HepG2 (cell line): ENCODE results near the gene DKKL1.

Experiments used
- MEIS2 ChIP-seq: sonication (generic); formaldehyde crosslinking; IDR thresholded peaks from 2 replicates; pipeline ENCODE4 v1.9.0; 2021; ENCODE audit warnings: mild to moderate bottlenecking, missing genetic modification reagents
- NKX3-1 ChIP-seq: sonication (generic); formaldehyde crosslinking; IDR thresholded peaks from 2 replicates; pipeline ENCODE4 v1.5.0; 2020; ENCODE audit warnings: missing genetic modification reagents
- ZBTB8A ChIP-seq: sonication (generic); formaldehyde crosslinking; IDR thresholded peaks from 2 replicates; pipeline ENCODE4 v1.4.0; 2020; ENCODE audit warnings: mild to moderate bottlenecking, low read depth, missing genetic modification reagents, borderline replicate concordance
- ZFP82 ChIP-seq: sonication (generic); formaldehyde crosslinking; IDR thresholded peaks from 2 replicates; pipeline ENCODE4 v1.5.1; 2020; ENCODE audit warnings: mild to moderate bottlenecking, missing genetic modification reagents, borderline replicate concordance
- ZMYM4 ChIP-seq: sonication (generic); formaldehyde crosslinking; IDR thresholded peaks from 2 replicates; pipeline ENCODE4 v1.8.1; 2023; ENCODE audit warnings: mild to moderate bottlenecking, missing genetic modification reagents
- ZNF547 ChIP-seq: sonication (generic); formaldehyde crosslinking; IDR thresholded peaks from 2 replicates; pipeline ENCODE4 v1.5.1; 2020; ENCODE audit warnings: mild to moderate bottlenecking, missing genetic modification reagents
- TF ChIP-seq, protein P1 (sequence below): sonication (generic); formaldehyde crosslinking; IDR thresholded peaks from 2 replicates; pipeline ENCODE4 v1.5.0; 2020; ENCODE audit warnings: mild to moderate bottlenecking, missing genetic modification reagents, moderate library complexity

DNA sequence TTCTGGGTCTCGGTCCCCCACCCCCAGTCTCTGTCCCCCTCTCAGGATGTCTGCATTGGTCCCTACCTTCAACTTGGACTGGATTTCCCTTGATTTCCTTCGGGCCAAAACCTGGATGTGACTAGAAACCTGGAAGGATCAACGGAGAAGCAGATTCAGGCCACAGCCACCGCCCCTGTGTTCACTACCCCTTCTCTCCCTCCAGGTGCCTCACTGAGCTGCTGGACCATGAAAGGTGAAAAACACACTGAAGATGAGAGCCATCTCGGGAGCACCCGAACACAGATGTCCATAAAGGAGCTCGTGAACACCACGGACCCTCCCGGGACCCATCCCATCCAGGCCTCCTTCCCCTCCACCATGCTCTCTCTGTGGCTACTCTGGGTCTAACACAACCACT lies 6.5 kb upstream of the DKKL1 start:
- no peak for TF ChIP-seq ZMYM4 (CRISPR knock-in tag)
- TF ChIP-seq ZFP82 (CRISPR knock-in tag), result no peak
- TF ChIP-seq MEIS2 (CRISPR knock-in tag), result no peak
- no peak for TF ChIP-seq ZBTB8A
- TF ChIP-seq ZNF547 (CRISPR knock-in tag), result no peak
- no peak for TF ChIP-seq NKX3-1 (CRISPR knock-in tag)
- TF ChIP-seq, protein P1, sequence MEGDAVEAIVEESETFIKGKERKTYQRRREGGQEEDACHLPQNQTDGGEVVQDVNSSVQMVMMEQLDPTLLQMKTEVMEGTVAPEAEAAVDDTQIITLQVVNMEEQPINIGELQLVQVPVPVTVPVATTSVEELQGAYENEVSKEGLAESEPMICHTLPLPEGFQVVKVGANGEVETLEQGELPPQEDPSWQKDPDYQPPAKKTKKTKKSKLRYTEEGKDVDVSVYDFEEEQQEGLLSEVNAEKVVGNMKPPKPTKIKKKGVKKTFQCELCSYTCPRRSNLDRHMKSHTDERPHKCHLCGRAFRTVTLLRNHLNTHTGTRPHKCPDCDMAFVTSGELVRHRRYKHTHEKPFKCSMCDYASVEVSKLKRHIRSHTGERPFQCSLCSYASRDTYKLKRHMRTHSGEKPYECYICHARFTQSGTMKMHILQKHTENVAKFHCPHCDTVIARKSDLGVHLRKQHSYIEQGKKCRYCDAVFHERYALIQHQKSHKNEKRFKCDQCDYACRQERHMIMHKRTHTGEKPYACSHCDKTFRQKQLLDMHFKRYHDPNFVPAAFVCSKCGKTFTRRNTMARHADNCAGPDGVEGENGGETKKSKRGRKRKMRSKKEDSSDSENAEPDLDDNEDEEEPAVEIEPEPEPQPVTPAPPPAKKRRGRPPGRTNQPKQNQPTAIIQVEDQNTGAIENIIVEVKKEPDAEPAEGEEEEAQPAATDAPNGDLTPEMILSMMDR (CRISPR knock-in tag), result no peak
